ENCODE data around the gene DYNC1LI1.

DNA sequence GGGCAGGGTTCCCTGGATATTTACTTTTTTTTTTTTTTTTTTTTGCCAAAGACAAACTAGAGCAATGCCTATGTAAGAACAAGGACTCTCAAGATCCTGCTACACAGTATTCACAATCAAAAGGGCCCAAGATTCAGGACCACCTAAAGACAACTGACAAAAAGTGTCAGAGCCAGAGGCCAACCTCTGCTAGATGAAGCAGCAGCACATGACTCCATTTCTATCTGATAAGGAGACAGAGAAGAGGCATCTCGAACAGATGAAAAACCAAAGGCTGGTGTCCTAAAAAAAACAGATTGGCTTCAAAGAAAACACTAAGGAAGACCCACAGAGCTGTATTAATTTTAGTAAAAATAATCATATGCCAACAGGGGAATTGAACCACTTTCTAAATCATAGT lies 88.0 kb downstream of the DYNC1LI1 start:
- TF ChIP-seq, protein P1, sequence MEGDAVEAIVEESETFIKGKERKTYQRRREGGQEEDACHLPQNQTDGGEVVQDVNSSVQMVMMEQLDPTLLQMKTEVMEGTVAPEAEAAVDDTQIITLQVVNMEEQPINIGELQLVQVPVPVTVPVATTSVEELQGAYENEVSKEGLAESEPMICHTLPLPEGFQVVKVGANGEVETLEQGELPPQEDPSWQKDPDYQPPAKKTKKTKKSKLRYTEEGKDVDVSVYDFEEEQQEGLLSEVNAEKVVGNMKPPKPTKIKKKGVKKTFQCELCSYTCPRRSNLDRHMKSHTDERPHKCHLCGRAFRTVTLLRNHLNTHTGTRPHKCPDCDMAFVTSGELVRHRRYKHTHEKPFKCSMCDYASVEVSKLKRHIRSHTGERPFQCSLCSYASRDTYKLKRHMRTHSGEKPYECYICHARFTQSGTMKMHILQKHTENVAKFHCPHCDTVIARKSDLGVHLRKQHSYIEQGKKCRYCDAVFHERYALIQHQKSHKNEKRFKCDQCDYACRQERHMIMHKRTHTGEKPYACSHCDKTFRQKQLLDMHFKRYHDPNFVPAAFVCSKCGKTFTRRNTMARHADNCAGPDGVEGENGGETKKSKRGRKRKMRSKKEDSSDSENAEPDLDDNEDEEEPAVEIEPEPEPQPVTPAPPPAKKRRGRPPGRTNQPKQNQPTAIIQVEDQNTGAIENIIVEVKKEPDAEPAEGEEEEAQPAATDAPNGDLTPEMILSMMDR (conservative IDR thresholded peaks at IDR 0.05): no peak
- no peak for TF ChIP-seq EZH2 (IDR thresholded peaks at IDR 0.05; ENCODE audit: low read depth)
